Activated T-helper 2 cell treated with anti-CD3 and anti-CD28 coated beads, Interferon-gamma antibody, Interleukin-2, Interleukin-4, amounts not matched to agents 10 μg/mL and 5 μg/mL and 100 μg/mL, durations not matched to agents 14 hours and 24 hours and 36 hours (primary cell): ENCODE results near the gene RIC8A. TPM values are rescaled to one million over a fixed set of nuclear protein-coding genes. Genes with fewer than 3 reads are reported as not detected.
"Not testable (repeated sequence)": the region's sequence is repeated elsewhere in the genome, so short reads cannot be mapped to it uniquely, and the experiment has no call there.

Source experiments
- DNase-seq: peaks from one replicate; pipeline ENCODE4 v3.0.0; 2021; ENCODE audit warnings: low spot score
- H3K27ac Mint-ChIP-seq: one replicate; pipeline ENCODE4 v1.8.0; 2021; ENCODE audit warnings: mixed read lengths
- H3K27me3 Mint-ChIP-seq: one replicate; pipeline ENCODE4 v1.8.0; 2021; ENCODE audit warnings: low read depth, mixed read lengths
- H3K36me3 Mint-ChIP-seq: one replicate; pipeline ENCODE4 v1.8.0; 2021; ENCODE audit warnings: low read depth, mixed read lengths
- H3K4me1 Mint-ChIP-seq: one replicate; pipeline ENCODE4 v1.8.0; 2021; ENCODE audit warnings: low read depth, mixed read lengths
- H3K4me3 Mint-ChIP-seq: one replicate; pipeline ENCODE4 v1.8.0; 2021; ENCODE audit warnings: low read depth, mild to moderate bottlenecking, moderate library complexity, mixed read lengths
- H3K9me3 Mint-ChIP-seq: one replicate; pipeline ENCODE4 v1.8.0; 2021; ENCODE audit warnings: mixed read lengths
- intact Hi-C: fragments of 100-400 bp; cut with micrococcal nuclease; formaldehyde crosslinking; loops from one replicate; pipeline ENCODE4 v1.15.1; 2023
- total RNA-seq: library from RNA; stranded (reverse); gene quantifications from 2 replicates; pipeline ENCODE4 v1.2.3, GENCODE V29; 2022

RIC8A gene
- total RNA-seq, 1 donor from 2014 or later = 109 TPM

GRCh38 chr11:216081-216974, 8.8 kb downstream of the RIC8A start:
- Mint-ChIP-seq H3K27me3 (no peaks in the 10 kb centered on the region), H3K36me3 (peaks cover 48% of the 10 kb centered on the region), H3K27ac (no peak overlapping the region), H3K4me1 (peaks cover 6% of the 10 kb centered on the region), H3K9me3 (no peaks in the 10 kb centered on the region), H3K4me3 (no peak overlapping the region)
- no peak for DNase-seq
- intact Hi-C loops = no loop called here

GRCh38 chr11:217704-218103, 10.2 kb downstream of the RIC8A start:
- peaks cover 6% of the 10 kb centered on the region for H3K4me1 Mint-ChIP-seq
- H3K27ac Mint-ChIP-seq = no peak overlapping the region
- H3K36me3 Mint-ChIP-seq = peaks cover 35% of the 10 kb centered on the region
- intact Hi-C loops = no loop called here
- H3K27me3 Mint-ChIP-seq = no peaks in the 10 kb centered on the region
- H3K4me3 Mint-ChIP-seq = no peak overlapping the region
- no peak for DNase-seq
- H3K9me3 Mint-ChIP-seq = no peaks in the 10 kb centered on the region

- Mint-ChIP-seq H3K27ac (no peak overlapping the region), H3K27me3 (no peaks in the 10 kb centered on the region), H3K4me3 (no peak overlapping the region)
Observed at GRCh38 chr11:218815-219593, 11.5 kb downstream of the RIC8A start.

GRCh38 chr11:220641-221215, 13.2 kb downstream of the RIC8A start:
- H3K27ac Mint-ChIP-seq, H3K27me3 Mint-ChIP-seq, DNase-seq, H3K4me1 Mint-ChIP-seq, H3K9me3 Mint-ChIP-seq, intact Hi-C loops, H3K4me3 Mint-ChIP-seq: not testable (repeated sequence)
- H3K36me3 Mint-ChIP-seq = peaks cover 15% of the 10 kb centered on the region

More at GRCh38 chr11:218815-219593, 11.5 kb downstream of the RIC8A start:
- Mint-ChIP-seq H3K4me1 (peaks cover 6% of the 10 kb centered on the region), H3K36me3 (peaks cover 30% of the 10 kb centered on the region), H3K9me3 (no peaks in the 10 kb centered on the region)
- intact Hi-C loops = no loop called here
- no peak for DNase-seq

- Mint-ChIP-seq H3K36me3 (peaks cover 8% of the 10 kb centered on the region), H3K27me3 (no peaks in the 10 kb centered on the region), H3K9me3 (no peaks in the 10 kb centered on the region), H3K4me1 (peaks cover 12% of the 10 kb centered on the region), H3K27ac (no peak overlapping the region), H3K4me3 (no peak overlapping the region)
- intact Hi-C loops = no loop called here
- no peak for DNase-seq
Observed at GRCh38 chr11:221539-221938, 14.0 kb downstream of the RIC8A start.

- no peak overlapping the region for H3K4me3 Mint-ChIP-seq
- no peak overlapping the region for H3K27ac Mint-ChIP-seq
- H3K4me1 Mint-ChIP-seq = peaks cover 12% of the 10 kb centered on the region
- no peaks in the 10 kb centered on the region for H3K9me3 Mint-ChIP-seq
- no peak for DNase-seq
- intact Hi-C loops = no loop called here
- peaks cover 8% of the 10 kb centered on the region for H3K36me3 Mint-ChIP-seq
- no peaks in the 10 kb centered on the region for H3K27me3 Mint-ChIP-seq
Observed at GRCh38 chr11:221998-222789, 14.7 kb downstream of the RIC8A start.

- Mint-ChIP-seq H3K4me1 (peaks cover 7% of the 10 kb centered on the region), H3K27ac (no peak overlapping the region), H3K9me3 (no peaks in the 10 kb centered on the region), H3K36me3 (peaks cover 8% of the 10 kb centered on the region), H3K27me3 (no peaks in the 10 kb centered on the region), H3K4me3 (no peak overlapping the region)
- intact Hi-C loops = no loop called here
- no peak for DNase-seq
Observed at GRCh38 chr11:223026-223789, 15.7 kb downstream of the RIC8A start.

- intact Hi-C loops = no loop called here
- H3K4me1 Mint-ChIP-seq = peaks cover 10% of the 10 kb centered on the region
- H3K27ac Mint-ChIP-seq = no peak overlapping the region
- no peaks in the 10 kb centered on the region for H3K9me3 Mint-ChIP-seq
- H3K4me3 Mint-ChIP-seq = no peak overlapping the region
- no peaks in the 10 kb centered on the region for H3K27me3 Mint-ChIP-seq
- DNase-seq = no peak
- peaks cover 11% of the 10 kb centered on the region for H3K36me3 Mint-ChIP-seq
Observed at GRCh38 chr11:223884-224283, 16.4 kb downstream of the RIC8A start.

- Mint-ChIP-seq H3K4me1 (peaks cover 10% of the 10 kb centered on the region), H3K27me3 (no peaks in the 10 kb centered on the region), H3K4me3 (no peak overlapping the region), H3K9me3 (no peaks in the 10 kb centered on the region), H3K27ac (no peak overlapping the region), H3K36me3 (peaks cover 11% of the 10 kb centered on the region)
- intact Hi-C loops = no loop called here
- no peak for DNase-seq
Observed at GRCh38 chr11:224424-224823, 16.9 kb downstream of the RIC8A start.

GRCh38 chr11:225734-226453, 18.4 kb downstream of the RIC8A start:
- peaks cover 10% of the 10 kb centered on the region for H3K4me1 Mint-ChIP-seq
- no peaks in the 10 kb centered on the region for H3K9me3 Mint-ChIP-seq
- peaks cover 14% of the 10 kb centered on the region for H3K36me3 Mint-ChIP-seq
- no peak overlapping the region for H3K4me3 Mint-ChIP-seq
- no peak for DNase-seq
- no peak overlapping the region for H3K27ac Mint-ChIP-seq
- intact Hi-C loops = no loop called here
- H3K27me3 Mint-ChIP-seq = no peaks in the 10 kb centered on the region

GRCh38 chr11:227824-228379, 20.4 kb downstream of the RIC8A start:
- peak overlapping the region; percentile 65 for H3K27ac Mint-ChIP-seq
- no peaks in the 10 kb centered on the region for H3K9me3 Mint-ChIP-seq
- DNase-seq = no peak
- peaks cover 10% of the 10 kb centered on the region for H3K36me3 Mint-ChIP-seq
- intact Hi-C loops = no loop called here
- no peak overlapping the region for H3K4me3 Mint-ChIP-seq
- peaks cover 10% of the 10 kb centered on the region for H3K4me1 Mint-ChIP-seq
- H3K27me3 Mint-ChIP-seq = no peaks in the 10 kb centered on the region
